NCI-H345 treated with DMSO at 0.1 percent for 48 hours (cell line): ENCODE data around the gene USP6NL.

ENCODE experiments used
- DNase-seq: peaks from one replicate; lab custom pipeline; 2025; ENCODE audit not compliant: unreplicated experiment; lab: John Stamatoyannopoulos, UW

USP6NL gene

DNA sequence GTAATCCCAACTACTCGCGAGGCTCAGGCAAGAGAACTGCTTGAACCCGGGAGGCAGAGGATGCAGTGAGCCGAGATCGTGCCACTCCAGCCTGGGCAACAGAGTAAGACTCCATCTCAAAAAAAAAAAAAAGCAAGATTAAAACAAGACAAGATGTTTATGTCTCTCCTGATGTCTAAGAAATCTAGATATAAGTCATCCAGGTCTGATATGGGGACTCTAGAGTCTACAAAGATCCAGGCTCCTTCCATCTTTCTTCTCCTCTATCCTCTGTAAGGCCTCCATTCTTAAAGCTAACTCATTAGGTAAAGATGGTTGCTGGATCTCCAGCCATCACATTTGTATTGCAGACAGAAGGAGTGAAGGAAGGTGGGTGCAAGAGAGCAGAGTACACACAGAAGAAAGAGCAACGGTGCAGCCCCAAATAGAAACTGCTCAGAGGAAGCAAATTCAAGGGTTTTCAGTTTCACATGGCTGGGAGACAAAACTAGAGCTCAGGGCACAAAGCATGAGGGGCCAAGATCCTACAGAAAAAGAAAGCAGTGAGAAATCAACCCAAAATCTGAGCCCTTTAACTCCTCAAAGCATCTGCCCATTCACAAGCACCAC is 57.6 kb downstream of the USP6NL start:
- DNase-seq: no peak

DNA sequence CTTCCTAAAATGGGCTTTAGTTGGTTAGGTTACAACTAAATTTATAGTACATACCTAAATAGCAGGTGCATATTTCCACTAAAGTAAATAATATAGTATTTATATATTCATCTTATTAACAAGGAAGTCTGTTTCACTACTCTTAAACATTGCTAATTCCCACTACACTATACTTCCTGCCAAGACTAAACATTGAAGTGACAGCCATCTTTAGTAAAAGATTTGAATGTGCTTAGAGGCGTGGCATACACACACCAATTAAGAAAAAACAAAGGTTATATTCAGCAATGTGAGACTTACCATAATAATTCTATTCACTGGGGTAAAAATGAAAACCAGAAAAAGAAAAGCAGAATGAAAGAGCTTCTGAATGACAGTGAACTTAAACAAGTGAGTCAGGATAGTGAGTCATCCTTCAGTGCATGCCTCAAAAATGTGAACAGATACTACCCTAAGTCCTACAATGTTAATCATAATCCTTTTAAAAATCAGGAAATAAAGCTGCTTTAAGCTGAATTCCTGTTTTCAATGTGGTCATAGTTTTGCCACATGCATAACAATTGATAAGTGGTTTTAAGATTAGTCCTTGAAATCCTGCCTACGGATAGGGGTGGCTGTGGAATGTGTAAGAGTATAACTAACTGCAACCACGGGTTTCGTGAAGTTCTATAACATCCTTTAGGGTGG is 59.4 kb downstream of the USP6NL start:
- no peak for DNase-seq

DNA sequence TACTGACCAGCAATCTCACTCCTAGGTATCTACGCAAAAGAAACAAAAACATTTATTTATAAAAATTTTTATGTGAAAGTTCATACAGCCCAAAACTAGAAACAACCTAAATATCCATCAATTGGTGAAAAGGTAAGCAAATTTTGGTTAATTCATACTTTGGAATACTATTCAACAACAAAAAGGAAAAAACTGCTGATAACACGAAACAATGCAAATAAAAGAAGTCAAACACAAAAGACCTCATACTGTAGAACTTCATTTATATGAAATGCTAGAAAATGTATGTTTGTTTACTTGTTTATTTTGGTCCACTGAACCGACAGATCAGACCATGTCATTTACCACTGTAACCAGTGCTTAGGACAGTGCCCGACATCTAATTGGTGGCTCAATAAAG is 60.3 kb downstream of the USP6NL start:
- DNase-seq: no peak

DNA sequence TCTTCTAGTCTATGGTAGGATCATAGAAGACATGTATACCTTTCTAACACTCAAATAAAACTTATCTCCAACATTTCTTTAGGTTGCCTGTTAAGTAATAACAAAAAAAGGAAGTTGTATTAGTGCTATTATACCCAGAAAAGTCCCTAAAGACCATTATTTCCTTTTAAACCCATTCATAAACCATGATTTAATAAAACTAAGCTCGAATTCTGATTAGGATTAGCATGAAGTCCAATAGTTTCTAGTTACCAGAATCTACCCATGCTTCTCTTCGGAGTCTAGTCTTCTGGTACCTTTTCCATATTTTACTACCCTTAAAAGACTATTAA is 62.7 kb downstream of the USP6NL start:
- DNase-seq: no peak

DNA sequence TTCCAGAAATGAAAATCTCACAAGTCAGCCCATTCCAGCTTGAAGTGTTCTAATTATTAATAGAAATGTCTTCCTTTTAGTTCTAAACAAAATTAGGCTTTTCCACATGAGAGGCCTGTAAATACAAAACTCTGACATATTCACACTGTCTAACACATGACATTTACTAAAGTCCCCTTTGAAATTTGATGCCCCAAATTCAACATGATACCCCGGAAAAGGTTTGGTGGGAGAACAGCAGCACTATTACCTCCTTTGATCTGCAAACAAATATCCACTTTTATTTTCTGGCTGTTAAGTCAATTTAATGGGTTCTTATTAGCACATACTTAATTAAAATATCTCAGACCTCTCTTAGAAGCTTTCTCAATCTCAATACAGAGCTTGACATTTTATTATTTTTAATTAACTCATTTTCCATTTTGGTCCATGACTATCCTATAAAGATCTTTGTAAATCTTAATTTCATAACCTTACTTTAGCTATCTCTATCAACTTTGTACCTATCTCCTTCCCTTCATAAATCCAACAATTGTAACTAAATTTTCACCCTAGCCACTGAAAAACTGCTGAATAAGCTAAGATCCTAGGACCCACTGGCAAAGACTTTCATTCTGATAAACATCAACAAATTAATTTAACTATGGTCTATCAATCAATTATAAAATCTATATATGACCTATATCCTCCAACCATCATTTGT is 63.2 kb downstream of the USP6NL start:
- DNase-seq: no peak

DNA sequence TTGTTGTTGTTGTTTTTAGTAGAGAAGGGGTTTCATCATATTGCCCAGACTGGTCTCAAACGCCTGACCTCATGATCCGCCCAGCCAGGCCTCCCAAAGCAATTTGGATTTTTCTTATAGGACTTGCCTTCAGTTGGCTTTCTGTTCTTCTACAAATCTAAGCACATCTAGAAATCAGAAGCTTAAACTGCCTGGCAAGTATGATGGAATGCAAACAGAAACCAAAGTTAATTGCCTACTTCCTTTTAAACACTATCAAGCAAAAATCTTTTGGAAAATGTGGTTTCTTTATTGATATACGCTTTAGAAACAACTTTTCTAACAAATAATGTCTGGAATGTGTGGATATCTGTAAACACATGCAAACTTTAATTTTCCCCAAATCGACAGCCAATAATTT is 64.9 kb downstream of the USP6NL start:
- no peak for DNase-seq

DNA sequence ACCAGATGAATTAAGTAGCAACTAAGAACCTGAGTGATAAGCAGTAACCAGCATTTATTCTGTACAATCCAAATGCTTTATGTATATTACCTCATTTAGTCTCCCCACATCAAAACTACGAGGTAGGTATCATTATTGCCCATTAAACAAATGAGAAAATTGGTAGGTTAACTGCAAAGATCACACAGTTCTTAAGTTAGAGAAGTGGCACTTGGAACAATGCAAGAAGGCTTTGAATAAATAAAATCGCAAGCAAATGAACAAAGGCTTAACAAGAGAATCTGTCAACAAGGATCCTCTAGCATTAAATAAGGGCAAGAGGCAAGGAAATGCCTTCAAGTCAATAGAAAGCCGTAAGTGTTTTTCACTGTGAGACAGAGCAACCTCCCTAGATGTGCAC is 70.2 kb downstream of the USP6NL start:
- no peak for DNase-seq

DNA sequence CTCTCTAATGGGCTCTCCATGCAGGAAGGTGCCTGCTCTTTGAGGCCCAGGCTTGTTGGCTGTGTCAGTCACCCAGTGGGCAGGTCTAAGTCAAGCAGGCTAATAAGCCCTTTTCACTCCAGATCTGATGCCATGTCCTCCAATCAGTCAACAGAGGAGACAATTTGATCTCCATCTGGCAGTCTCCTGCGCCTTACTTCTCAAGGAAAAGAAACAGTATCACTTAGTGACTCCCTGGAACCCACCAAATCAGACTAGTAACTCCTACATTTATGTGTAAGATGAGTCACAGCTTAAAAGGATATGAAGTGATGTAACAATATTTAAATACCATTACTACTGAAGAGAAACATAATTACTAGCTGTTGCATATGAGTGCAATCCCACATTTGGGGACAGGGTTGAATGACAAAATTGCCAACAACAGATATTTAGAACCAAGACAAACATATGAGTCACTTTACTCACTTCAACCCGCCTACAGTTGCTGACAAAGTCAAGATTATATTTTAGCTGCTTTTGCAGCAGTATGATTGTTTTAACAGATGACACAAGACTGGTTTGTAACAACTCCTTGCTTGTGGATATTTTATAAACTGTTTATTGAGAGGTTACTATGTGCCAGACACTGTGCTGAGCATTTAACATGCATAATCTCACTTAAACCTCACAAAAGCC is 72.1 kb downstream of the USP6NL start:
- DNase-seq: no peak

DNA sequence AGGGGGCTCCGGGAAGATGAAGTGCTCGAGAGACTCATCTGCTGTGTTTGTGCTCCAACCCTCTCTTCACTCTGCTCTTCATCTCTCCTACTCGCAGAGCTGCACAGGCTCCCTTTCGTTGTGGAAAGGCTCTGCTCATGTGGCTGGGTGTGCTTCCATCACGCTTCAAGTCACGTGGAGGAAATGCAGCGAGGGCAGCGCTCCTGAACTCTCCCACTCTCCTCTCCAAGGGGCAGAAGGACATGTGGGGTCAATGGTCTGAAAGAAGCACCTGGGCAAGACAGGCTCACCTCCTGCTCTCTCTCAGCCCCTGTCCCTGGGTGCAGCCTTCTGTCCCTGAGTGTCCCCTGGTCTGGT is 72.6 kb downstream of the USP6NL start:
- DNase-seq: no peak

DNA sequence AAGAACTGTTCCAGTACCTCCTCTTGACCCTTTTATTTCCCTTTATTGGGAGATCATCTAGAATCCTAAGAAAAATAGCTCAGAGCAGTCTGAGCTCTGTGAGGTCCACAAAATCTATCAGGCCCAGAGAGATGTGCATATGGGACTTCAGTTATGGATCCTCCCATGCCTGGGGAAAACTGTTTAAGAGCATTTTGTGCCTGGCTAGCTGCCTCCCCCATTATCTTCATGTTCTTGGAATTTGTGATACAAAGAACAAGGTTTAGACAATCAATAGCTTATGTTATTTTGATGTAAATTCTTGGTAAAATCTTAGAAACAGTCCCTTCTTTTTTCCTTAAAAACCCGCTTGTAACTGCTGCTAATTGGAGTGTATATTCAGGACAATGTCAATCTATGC is 75.2 kb downstream of the USP6NL start:
- DNase-seq: no peak

DNA sequence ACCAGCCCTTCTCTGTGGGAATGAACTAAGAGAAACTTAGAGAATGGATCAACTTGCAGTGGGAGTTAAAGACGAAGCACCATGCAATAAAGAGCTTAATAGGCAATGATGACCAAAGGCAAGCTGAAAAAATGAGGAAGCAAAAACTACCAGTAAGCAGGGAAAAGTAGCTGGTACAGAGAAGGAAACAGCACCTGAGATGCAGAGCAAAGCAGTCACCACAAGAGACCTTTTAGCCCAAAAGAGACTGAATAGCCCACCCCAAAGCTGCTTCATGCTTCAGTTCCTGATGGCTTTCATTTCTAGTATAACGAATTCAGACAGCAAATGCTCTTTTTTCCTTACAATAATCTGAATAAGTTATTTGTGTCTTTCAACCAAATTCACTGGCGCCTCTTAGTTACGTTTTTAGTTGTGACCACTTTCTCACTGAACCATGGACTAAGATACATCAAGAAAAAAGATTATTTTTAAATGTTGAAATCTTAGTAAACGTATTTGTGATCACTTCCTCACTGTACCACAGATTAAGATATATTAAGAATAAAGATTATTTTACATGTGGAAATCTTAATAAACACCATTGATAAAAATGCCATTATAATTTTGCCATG is 76.0 kb downstream of the USP6NL start:
- DNase-seq: no peak

DNA sequence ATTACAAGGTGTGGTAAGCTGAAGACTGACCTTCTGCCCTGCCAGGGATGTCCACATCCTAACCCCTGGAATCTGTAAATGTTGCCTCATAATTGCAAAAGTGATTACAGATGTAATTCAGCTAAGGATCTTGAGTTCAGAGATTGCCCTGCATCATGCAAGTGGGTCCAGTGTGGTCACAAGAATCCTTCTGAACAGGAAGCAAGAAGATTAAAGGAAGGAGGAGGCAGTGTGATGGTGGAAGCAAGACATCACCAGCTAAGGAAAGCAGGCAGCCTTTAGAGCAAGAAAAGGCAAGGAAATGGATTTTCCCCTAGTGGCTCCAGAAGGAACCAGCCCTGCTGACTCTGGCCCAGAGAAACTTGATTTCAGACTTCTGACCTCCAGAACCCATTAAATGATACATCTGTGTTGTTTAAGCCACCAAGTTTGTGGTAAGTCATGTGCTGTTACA is 78.1 kb downstream of the USP6NL start:
- no peak for DNase-seq

DNA sequence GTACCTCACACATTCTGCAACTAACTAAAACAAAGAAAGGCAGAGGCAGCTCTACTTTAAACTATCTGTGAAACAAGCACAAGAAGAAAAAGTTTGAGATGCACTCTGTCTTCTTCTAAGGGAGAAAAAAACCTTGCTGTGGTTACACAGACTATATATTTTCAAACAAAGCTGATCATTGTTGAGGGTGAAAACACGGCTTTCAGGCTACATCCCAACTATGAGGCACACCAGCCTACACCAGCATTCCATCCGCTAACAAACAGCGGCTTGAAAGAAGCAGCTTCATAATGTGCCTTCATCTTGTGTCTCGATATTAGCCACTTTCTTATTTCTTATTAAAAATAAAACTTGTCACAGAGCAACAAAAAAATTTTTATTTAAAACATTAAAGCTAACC is 79.1 kb downstream of the USP6NL start:
- DNase-seq: no peak

DNA sequence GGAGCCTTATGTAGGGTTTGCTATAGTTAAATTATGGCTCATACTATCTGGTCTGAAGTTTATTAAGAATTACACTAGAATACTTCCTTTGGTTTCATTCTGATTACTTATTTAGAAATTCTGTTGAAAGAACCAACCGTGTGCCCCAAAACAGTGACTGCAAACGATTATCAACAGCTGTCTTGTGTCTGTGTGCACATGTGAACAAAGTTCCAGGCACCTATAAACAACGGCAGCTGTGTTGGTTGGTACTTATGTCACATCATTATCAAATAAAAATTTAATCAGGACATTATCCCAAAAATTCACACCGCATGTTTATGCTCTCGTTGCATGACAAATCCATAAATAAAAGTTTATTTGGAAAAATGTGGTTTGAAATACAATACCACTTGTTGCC is 80.6 kb downstream of the USP6NL start:
- DNase-seq: no peak

DNA sequence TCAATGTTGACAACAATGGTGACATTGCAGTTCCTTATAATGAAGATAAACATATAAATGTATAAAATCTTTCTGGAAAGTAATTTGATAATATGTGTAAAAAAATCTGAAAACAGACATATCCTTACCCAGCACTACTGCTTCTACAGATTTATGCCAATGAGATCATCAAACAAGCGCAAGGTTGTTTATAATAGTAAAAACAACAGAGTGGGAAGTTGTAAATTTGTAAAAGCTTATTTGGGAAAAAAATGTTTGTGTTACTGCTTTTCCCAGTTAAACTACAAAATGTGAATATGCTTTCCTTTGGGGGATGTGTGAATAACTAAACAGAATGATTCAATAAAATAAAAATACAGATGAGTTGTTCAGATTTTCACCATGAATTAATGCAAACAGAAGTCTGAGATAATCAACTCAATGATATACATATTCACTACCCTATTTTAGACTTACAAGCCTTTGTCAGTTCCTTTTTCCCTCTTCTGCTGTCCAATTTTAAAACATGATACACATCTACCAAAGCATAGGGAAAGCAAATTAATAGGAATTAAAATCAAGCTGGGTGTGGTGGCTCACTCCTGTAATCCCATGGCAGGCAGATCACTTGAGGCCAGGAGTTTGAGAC is 82.1 kb downstream of the USP6NL start:
- no peak for DNase-seq

DNA sequence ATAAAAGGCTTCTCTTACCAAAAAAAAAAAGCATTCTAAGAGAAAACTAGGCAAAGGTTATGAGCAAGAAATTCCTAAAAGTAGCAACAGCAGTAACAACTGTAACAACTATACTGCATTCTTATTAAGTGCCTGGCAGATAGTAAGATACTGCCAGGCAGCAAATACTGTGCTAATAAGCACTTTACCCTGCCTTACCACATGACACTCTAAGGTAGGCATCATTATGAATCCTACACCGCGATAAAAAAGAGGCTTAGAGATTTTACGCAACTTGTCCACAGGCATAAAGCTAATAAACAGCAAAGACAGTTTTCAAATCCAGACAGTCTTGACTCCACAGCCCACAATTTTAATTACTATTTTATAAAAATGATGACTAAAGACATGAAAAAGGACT is 83.2 kb downstream of the USP6NL start:
- DNase-seq: no peak

DNA sequence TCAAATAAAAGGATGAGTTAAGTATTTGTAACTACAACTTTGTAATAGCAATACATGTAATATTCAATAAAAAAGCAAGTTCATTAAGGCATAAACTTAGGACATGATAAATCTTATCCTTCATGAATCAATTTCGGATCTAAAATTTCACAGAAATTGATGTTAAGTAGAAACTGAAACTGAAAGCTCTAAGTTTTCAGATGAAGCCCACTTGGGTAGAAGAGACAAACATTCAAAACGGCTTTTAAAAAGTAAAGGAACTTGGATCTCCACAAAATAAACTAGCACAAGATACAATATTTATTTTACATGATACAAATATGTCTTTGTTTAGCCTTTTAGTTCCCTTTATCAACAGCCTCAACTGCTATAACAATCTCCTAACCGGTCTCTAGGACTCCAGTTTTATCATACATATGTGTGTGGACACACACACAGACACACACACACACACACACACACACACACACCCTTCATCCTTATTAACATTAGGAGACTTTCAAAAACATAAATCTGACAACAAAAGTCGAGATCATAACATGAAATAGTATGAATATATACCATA is 83.7 kb downstream of the USP6NL start:
- DNase-seq: no peak

DNA sequence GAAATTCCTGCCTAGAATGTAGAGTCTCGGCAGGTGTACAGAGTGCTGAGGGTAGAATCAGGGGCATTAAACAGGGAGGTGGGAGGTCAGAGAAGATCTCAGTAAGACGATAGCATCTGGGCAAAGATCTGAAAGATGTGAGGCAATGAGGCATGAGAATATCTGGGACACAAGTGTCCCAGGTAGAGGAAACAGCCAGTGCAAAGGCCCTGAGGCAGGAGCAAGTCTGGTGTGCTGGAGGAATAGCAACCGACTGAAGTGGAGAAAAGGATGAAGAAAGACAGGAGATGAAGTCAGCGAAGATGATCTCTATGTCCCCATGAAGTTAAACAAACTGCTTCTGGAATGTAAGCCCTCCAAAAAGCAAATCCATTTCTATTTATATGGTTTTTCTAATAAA is 84.4 kb downstream of the USP6NL start:
- DNase-seq: no peak

DNA sequence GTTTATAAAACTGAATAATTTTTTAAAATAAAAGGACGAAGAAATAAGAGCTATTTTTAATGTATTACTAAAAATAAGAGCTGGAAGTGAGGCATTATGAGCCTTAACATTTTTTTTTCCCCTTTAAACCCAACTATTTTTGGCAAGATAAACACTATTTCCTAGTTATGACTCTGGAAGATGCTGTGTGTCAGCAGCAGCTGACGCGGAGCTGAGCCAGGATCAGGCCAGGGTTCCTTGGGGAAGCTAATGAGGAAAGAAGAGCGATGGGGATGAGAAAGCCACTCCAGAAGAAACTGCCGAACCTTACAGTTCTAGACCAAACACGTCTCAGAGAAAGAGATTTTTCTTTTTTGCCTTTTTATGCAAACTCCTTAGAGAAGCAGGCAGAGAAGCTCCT is 85.9 kb downstream of the USP6NL start:
- DNase-seq: no peak

DNA sequence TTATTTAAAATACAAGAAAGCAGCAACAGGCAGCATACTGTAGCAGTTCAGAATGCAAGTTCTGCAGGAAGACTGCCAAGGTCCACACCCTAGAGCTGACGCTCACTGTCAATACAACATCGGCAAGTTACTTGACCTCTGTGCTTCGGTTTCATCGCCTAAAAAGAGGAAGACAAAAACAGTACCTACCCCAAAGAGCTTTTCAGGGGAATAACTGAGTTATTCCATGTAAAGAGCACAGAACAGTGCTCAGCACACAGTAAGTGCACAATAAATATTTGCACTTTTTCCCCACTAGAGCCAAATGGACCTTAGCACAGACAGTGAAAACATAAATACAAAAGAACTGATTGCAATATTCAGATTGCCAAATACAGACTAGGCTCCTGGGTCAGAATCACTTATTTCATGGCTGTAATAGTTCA is 88.6 kb downstream of the USP6NL start:
- no peak for DNase-seq

DNA sequence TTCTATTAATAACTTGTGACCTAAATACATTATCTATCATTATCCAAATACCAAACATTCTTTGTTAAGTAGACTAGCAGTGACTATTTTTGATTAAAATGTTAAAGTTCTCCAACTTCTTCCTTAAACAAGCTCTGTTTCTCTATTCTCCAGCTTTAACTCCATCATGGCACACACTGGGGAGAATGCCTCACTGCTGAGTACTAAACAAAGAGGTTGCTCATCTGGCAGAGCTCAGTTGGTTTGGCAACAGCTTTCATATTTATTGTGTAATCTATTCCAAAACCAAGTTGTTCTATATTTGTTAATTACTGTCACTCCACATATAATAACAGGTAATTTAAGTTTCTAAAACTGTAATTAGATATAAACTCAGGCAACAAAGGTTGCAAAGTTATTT is 89.6 kb downstream of the USP6NL start:
- no peak for DNase-seq
